HepG2 (cell line): ENCODE measurements around the gene UGT1A3. TPM values are rescaled to one million over a fixed set of nuclear protein-coding genes. Genes with fewer than 3 reads are reported as not detected.
A peak's percentile ranks its signal among the peaks of the same experiment; 100 is the strongest.

Source experiments
- ATM ChIP-seq: fragments of 450-650 bp; IDR thresholded peaks from 2 replicates; pipeline ENCODE4 v1.7.1; 2017; ENCODE audit warnings: mild to moderate bottlenecking, borderline replicate concordance
- ETV5 ChIP-seq: IDR thresholded peaks from 2 replicates; pipeline ENCODE4 v1.6.1; 2018; ENCODE audit warnings: missing biosample characterization, missing genetic modification reagents, inconsistent platforms, borderline replicate concordance
- HNF4G ChIP-seq, 2 experiments: sonication (generic) in 1 of 2; formaldehyde crosslinking in 1 of 2; IDR thresholded peaks; 2 replicates each; pipeline versions ENCODE4 v1.4.0 to v1.6.1; 2011 to 2020; ENCODE audit warnings: borderline replicate concordance in 2 of 2, low read depth in 2 of 2, mild to moderate bottlenecking in 2 of 2, low read length in 1 of 2, missing genetic modification reagents in 1 of 2, moderate library complexity in 1 of 2
- HNRNPK ChIP-seq: fragments of 200-400 bp; formaldehyde crosslinking; IDR thresholded peaks from 2 replicates; pipeline ENCODE4 v1.6.1; 2018; ENCODE audit warnings: low read length, low read depth, moderate library complexity, mild to moderate bottlenecking; ENCODE audit not compliant: poor library complexity, severe bottlenecking
- HOXA9 ChIP-seq: sonication (generic); formaldehyde crosslinking; IDR thresholded peaks from 2 replicates; pipeline ENCODE4 v1.8.1; 2022; ENCODE audit warnings: missing genetic modification reagents, mild to moderate bottlenecking, moderate library complexity, borderline replicate concordance
- KLF12 ChIP-seq: sonication (generic); formaldehyde crosslinking; IDR thresholded peaks from 2 replicates; pipeline ENCODE4 v1.4.0; 2020; ENCODE audit warnings: missing genetic modification reagents, borderline replicate concordance
- MED13 ChIP-seq: sonication (generic); formaldehyde crosslinking; IDR thresholded peaks from 2 replicates; pipeline ENCODE4 v1.5.0; 2020; ENCODE audit warnings: missing genetic modification reagents
- ZBTB20 ChIP-seq: sonication (generic); formaldehyde crosslinking; IDR thresholded peaks from 2 replicates; pipeline ENCODE4 v1.8.1; 2023; ENCODE audit warnings: missing genetic modification reagents, low read depth, mild to moderate bottlenecking, borderline replicate concordance
- ZNF296 ChIP-seq: sonication (generic); formaldehyde crosslinking; conservative IDR thresholded peaks from 2 replicates; pipeline ENCODE4 v1.5.0; 2020; ENCODE audit warnings: mild to moderate bottlenecking, missing genetic modification reagents
- ZNF337 ChIP-seq: sonication (generic); formaldehyde crosslinking; IDR thresholded peaks from 2 replicates; pipeline ENCODE4 v1.5.1; 2020; ENCODE audit warnings: missing genetic modification reagents, low read depth, mild to moderate bottlenecking, borderline replicate concordance
- ZNF350 ChIP-seq: sonication (generic); formaldehyde crosslinking; IDR thresholded peaks from 2 replicates; pipeline ENCODE4 v1.4.0; 2020; ENCODE audit warnings: mild to moderate bottlenecking, low read depth, missing genetic modification reagents, borderline replicate concordance
- ZNF775 ChIP-seq: sonication (generic); formaldehyde crosslinking; IDR thresholded peaks from 2 replicates; pipeline ENCODE4 v1.4.0; 2020; ENCODE audit warnings: missing genetic modification reagents, mild to moderate bottlenecking, moderate library complexity, borderline replicate concordance
- polyA plus RNA-seq, 8 experiments: library from polyadenylated mRNA; depleted of rRNA in 3 of 8; stranded (reverse) in 7 of 8; unstranded in 1 of 8; fragments of >200 nt; fragmentation: Illumina TruSeq in 4 of 8; extraction: Trizol in 4 of 8; gene quantifications; 2 replicates each; pipeline versions ENCODE4 v1.2.1 to v1.2.3, GENCODE V29; 2011 to 2016; ENCODE audit warnings: low read depth in 4 of 8, missing spikeins in 1 of 8, mixed read lengths in 1 of 8; ENCODE audit not compliant: insufficient read depth in 1 of 8
- total RNA-seq, 5 experiments: library from RNA; depleted of rRNA; stranded (reverse); fragments of >200 nt; fragmentation: Illumina TruSeq; extraction: Trizol; gene quantifications; 2 replicates each; pipeline ENCODE4 v1.2.3, GENCODE V29; 2016; ENCODE audit warnings: low read depth in 1 of 5
- TF ChIP-seq, protein P1 (sequence below): sonication (generic); formaldehyde crosslinking; IDR thresholded peaks from 2 replicates; pipeline ENCODE4 v1.5.1; 2020; ENCODE audit warnings: mild to moderate bottlenecking, missing genetic modification reagents, borderline replicate concordance
- TF ChIP-seq, protein P2 (sequence below): sonication (generic); formaldehyde crosslinking; conservative IDR thresholded peaks from 2 replicates; pipeline ENCODE4 v1.8.0; 2022; ENCODE audit warnings: mild to moderate bottlenecking, moderate library complexity, missing genetic modification reagents
- TF ChIP-seq, protein P3 (sequence below), 2 experiments: IDR thresholded peaks; 2 replicates each; pipeline ENCODE4 v1.6.1; 2011 to 2012; ENCODE audit warnings: low read length in 2 of 2, borderline replicate concordance in 1 of 2, low read depth in 1 of 2, mild to moderate bottlenecking in 1 of 2, moderate library complexity in 1 of 2

Gene UGT1A3
- total and polyA plus RNA-seq, 2 of the 13 experiments (the other 11 are each of a cell fraction or from before 2014, with no cell fraction given) = not detected

DNA sequence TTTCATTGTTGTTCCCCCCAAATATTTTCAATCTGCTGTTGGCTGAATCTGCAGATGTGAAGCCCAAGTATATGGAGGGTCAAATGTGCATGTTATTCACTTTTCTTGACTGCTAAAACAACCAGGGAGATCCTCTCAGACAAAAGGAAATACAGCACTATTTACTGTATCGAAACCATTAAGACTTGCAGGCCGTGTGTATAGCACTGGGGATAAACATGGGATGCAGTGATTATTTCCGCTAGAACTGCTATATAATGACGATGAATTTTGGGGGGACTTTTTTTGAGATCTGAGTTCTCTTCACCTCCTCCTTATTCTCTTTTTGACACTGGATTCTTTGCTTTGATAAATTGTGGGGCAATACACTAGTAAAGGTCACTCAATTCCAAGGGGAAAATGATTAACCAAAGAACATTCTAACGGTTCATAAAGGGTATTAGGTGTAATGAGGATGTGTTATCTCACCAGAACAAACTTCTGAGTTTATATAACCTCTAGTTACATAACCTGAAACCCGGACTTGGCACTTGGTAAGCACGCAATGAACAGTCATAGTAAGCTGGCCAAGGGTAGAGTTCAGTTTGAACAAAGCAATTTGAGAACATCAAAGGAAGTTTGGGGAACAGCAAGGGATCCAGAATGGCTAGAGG is 27.7 kb downstream of the UGT1A3 start (continued):
- TF ChIP-seq, protein P1, sequence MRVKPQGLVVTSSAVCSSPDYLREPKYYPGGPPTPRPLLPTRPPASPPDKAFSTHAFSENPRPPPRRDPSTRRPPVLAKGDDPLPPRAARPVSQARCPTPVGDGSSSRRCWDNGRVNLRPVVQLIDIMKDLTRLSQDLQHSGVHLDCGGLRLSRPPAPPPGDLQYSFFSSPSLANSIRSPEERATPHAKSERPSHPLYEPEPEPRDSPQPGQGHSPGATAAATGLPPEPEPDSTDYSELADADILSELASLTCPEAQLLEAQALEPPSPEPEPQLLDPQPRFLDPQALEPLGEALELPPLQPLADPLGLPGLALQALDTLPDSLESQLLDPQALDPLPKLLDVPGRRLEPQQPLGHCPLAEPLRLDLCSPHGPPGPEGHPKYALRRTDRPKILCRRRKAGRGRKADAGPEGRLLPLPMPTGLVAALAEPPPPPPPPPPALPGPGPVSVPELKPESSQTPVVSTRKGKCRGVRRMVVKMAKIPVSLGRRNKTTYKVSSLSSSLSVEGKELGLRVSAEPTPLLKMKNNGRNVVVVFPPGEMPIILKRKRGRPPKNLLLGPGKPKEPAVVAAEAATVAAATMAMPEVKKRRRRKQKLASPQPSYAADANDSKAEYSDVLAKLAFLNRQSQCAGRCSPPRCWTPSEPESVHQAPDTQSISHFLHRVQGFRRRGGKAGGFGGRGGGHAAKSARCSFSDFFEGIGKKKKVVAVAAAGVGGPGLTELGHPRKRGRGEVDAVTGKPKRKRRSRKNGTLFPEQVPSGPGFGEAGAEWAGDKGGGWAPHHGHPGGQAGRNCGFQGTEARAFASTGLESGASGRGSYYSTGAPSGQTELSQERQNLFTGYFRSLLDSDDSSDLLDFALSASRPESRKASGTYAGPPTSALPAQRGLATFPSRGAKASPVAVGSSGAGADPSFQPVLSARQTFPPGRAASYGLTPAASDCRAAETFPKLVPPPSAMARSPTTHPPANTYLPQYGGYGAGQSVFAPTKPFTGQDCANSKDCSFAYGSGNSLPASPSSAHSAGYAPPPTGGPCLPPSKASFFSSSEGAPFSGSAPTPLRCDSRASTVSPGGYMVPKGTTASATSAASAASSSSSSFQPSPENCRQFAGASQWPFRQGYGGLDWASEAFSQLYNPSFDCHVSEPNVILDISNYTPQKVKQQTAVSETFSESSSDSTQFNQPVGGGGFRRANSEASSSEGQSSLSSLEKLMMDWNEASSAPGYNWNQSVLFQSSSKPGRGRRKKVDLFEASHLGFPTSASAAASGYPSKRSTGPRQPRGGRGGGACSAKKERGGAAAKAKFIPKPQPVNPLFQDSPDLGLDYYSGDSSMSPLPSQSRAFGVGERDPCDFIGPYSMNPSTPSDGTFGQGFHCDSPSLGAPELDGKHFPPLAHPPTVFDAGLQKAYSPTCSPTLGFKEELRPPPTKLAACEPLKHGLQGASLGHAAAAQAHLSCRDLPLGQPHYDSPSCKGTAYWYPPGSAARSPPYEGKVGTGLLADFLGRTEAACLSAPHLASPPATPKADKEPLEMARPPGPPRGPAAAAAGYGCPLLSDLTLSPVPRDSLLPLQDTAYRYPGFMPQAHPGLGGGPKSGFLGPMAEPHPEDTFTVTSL (CRISPR knock-in tag) = peak; percentile 98
- peak; percentile 87; the same call in 1 of the 2 replicates for TF ChIP-seq ATM
- TF ChIP-seq KLF12 (CRISPR knock-in tag) = 0 out of 2 replicates have a peak, but pooled peaks have one; percentile 52
- no peak for TF ChIP-seq HNRNPK
- peak; percentile 79; the same call in 1 of the 2 replicates for TF ChIP-seq ETV5 (CRISPR knock-in tag)
- TF ChIP-seq ZNF337 (CRISPR knock-in tag) = no peak
- TF ChIP-seq, protein P2, sequence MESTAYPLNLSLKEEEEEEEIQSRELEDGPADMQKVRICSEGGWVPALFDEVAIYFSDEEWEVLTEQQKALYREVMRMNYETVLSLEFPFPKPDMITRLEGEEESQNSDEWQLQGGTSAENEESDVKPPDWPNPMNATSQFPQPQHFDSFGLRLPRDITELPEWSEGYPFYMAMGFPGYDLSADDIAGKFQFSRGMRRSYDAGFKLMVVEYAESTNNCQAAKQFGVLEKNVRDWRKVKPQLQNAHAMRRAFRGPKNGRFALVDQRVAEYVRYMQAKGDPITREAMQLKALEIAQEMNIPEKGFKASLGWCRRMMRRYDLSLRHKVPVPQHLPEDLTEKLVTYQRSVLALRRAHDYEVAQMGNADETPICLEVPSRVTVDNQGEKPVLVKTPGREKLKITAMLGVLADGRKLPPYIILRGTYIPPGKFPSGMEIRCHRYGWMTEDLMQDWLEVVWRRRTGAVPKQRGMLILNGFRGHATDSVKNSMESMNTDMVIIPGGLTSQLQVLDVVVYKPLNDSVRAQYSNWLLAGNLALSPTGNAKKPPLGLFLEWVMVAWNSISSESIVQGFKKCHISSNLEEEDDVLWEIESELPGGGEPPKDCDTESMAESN (CRISPR knock-in tag) = peak; percentile 77
- TF ChIP-seq ZNF296 = no peak
- no peak for TF ChIP-seq ZNF350 (CRISPR knock-in tag)
- TF ChIP-seq ZNF775 = peak; percentile 90
- TF ChIP-seq HOXA9 (CRISPR knock-in tag) = peak; percentile 84; the same call in 1 of the 2 replicates
- TF ChIP-seq HNF4G (IDR thresholded peaks at IDR 0.05; ENCODE audit: borderline replicate concordance, low read depth, low read length) = peak; percentile 97
- peak; percentile 92 for TF ChIP-seq HNF4G (CRISPR knock-in tag; IDR thresholded peaks at IDR 0.05; ENCODE audit: borderline replicate concordance, low read depth)
- peak; percentile 89; the same call in 1 of the 2 replicates for TF ChIP-seq ZBTB20
- no peak for TF ChIP-seq MED13 (CRISPR knock-in tag)
- TF ChIP-seq, protein P3, sequence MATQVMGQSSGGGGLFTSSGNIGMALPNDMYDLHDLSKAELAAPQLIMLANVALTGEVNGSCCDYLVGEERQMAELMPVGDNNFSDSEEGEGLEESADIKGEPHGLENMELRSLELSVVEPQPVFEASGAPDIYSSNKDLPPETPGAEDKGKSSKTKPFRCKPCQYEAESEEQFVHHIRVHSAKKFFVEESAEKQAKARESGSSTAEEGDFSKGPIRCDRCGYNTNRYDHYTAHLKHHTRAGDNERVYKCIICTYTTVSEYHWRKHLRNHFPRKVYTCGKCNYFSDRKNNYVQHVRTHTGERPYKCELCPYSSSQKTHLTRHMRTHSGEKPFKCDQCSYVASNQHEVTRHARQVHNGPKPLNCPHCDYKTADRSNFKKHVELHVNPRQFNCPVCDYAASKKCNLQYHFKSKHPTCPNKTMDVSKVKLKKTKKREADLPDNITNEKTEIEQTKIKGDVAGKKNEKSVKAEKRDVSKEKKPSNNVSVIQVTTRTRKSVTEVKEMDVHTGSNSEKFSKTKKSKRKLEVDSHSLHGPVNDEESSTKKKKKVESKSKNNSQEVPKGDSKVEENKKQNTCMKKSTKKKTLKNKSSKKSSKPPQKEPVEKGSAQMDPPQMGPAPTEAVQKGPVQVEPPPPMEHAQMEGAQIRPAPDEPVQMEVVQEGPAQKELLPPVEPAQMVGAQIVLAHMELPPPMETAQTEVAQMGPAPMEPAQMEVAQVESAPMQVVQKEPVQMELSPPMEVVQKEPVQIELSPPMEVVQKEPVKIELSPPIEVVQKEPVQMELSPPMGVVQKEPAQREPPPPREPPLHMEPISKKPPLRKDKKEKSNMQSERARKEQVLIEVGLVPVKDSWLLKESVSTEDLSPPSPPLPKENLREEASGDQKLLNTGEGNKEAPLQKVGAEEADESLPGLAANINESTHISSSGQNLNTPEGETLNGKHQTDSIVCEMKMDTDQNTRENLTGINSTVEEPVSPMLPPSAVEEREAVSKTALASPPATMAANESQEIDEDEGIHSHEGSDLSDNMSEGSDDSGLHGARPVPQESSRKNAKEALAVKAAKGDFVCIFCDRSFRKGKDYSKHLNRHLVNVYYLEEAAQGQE (IDR thresholded peaks at IDR 0.05; ENCODE audit: borderline replicate concordance in 1 of 2, low read depth in 1 of 2, low read length in 2 of 2) = peak in 1 of 2 experiments; percentile 87; a peak in 2 of 4 replicates
